GM19468 (cell line): ENCODE data around the gene CPVL.

Experiments used
- ATAC-seq: cut with Tn5 transposase; IDR thresholded peaks from one replicate; pipeline ENCODE4 v1.9.1; 2021; ENCODE audit warnings: mild to moderate bottlenecking, moderate library complexity, moderate number of reproducible peaks; ENCODE audit not compliant: unreplicated experiment; ENCODE audit errors: extremely low read depth

The CPVL gene

DNA sequence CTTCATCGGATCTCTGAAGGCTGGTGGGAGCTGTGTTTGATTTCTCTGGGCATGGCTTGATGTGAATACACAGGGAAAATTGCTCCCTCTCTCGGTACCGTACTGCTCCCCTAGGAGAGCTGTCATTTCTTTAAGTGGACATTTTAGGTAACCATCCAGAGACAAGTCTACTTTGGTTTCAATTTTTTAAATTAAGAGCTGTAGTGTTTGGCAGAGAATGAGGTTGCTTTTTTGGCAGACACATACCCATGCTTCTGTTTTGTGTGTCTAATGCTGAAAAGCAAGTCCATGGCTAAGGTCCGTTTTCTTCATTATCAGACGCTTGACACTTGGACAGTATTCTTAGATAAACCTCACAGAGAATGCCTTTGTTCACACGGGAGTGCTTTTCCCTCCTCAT is 127.0 kb downstream of the CPVL start:
- ATAC-seq: no peak

DNA sequence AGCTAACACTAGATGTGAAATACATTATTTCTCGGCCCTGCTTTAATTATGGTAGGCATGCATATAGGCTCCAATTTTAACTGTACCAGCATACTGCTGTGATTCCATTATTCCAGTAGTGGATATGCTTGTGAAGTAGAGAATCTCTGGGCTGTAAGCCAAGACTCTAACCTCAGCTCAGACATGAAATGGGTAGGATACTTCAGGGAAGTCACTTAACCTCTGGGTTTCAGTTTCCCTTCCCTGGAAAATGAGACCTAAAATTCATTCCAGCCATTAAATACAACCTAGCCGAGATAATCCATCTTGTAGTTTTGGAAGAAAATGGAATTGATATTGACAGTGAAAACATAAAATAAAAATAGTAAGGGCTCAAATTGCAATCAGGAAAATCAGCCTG is 128.6 kb downstream of the CPVL start:
- no peak for ATAC-seq

DNA sequence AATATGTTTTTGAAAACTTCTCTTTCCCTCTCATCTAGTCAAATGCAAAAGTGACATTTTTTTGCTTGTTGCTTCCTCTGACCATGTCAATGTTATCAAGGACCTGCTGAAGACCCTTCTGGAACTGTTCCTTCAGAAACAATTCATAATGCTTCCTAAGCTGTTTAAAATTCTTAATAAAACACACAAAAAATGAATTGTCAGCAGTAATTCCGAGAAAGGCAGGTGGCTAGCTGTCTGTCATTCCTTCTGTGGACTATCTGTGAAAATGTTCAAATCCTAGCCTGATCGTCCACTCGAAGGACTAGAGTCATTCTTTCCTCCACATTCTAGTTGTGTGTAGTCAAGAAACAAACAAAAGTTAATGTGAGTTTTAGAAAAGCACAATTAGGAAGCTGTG is 131.6 kb downstream of the CPVL start:
- ATAC-seq: no peak

DNA sequence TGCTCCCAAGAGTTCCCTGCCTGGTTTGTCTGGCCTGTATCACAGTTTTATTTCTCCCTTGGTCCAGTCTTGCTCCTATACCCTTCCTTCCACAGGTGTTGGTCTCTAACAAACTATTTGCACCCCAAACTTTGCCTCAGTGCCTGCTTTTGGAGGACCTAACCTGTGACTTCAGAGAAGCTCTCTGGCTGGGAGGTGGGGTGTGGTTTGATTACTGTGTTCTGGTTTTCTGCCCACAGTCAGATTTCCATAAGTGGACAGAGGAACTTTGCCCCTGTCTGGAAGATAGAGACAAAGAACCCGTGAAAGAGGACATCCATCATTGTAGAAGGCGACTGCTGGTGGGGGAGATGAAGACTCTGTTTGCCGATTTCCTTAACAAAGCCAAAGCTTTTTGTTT is 132.4 kb downstream of the CPVL start:
- no peak for ATAC-seq

DNA sequence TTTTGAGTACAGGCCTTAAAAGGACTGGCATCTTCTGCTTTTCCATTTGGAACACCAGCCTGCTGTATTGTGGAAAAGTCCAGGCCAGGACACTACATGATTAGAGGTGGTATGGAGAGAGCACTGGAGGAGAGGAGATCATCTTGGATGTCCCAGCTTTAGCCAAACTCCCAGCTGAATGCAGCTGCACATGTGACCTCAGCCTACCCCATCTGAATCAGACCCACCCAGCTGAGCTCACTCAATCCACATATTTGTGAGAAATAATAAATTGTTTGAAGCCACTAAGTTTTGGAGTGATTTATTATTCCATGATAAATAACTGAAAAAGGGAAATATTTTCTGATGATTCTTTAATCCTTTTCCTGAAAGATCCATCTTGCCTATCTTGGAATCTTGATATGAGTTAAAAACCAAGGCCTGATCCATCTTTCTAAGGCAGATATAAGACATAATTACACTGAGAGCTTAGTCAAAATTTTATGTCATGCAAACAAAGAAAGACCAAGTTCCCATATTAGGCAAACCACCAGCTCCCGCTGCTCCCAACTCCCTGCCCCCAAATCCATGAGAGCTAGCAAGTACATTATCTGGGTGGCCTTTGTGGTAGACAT is 133.1 kb downstream of the CPVL start:
- ATAC-seq: no peak

DNA sequence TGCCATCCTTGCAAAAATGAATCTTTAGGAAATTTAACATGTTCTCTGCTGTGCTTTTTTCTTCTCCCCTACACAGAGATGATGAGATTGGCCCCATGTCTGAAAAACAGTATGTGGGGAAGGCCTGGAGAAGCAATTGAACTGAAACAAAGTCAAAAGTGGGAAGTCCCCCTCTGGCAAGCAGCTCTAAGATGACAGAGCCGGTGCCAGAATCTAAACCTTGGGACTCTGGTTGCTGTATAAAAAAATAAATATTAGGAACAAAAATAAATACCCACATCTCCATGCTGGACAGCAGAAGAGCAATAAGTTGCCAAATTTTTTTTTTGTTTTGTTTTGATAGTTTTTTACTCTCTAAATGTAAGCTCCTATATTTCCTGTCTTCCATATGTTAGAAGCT is 136.4 kb downstream of the CPVL start:
- no peak for ATAC-seq

DNA sequence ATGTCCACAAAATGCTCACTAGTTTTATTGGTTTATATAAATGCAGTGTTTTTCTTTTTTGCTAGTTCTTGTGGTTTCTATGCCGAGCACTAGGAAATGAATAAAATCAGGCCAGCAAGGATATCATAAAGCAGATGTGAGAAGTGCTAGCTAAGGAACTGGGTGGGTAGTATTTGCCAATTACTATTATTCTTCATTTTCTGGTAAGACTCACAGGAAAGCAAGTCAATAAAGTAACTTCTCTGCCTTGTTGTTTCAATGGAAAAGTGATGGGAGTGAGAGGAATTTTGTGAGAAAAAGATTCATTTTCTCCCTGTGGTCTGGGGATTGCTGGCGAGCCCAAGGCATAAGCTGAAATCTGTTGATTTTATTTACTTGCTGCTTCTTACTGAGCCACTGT is 137.7 kb downstream of the CPVL start:
- ATAC-seq: no peak

DNA sequence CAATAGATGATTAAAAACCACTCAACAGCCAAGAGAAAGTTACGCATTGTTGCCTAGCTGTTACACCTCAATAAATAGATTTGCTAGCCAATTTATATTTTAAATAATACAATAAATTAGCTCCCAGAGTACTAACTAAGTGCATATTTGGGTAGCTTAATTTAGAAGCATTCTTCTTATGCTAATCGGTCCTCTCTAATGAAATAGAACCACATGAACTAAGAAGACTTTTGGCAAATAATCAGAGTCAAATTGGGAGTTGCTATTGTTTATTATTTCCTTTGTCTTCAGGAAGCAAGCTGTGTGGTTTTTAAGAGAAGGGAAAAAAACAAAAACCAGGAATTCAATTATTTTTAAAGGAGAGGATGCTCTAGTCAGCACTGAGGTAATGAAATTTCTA is 139.2 kb downstream of the CPVL start:
- no peak for ATAC-seq

DNA sequence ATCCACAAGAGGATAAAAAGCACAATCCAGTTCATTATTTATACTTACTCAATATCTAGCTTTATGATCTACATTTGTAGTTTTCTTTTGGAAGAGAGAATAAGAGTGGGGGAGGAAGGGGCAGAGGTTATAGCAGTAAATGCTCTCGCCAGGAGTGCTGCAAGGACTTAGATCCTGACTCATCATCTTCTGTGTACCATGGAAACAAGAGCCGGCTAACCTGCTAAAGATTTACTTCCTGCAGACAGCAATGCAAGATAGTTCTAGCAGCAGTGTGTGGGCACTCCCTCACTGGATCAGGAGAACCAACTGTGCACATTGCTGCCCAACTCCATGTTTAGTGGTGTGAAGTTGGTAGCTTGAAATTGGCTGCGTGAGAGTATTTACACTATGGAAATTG is 140.5 kb downstream of the CPVL start:
- ATAC-seq: no peak

DNA sequence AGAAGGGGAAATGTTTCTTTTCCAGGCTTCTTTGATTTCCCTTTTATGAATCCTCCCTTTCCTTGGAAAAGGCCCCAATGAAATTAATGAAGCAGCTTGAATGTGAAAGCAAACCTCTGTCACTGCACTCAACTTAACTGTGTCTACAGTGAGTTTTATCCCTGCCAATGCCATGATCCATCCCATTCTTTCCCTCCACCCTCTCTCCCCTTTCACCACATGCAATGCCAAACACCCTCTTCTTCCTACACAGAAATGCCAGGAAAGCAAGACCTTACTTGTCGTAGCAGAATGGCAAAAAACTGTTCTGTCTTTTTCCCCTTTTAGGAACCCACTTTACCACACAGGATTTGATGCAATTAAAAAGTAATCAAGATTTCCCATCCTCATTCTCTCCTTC is 140.9 kb downstream of the CPVL start:
- ATAC-seq: no peak

DNA sequence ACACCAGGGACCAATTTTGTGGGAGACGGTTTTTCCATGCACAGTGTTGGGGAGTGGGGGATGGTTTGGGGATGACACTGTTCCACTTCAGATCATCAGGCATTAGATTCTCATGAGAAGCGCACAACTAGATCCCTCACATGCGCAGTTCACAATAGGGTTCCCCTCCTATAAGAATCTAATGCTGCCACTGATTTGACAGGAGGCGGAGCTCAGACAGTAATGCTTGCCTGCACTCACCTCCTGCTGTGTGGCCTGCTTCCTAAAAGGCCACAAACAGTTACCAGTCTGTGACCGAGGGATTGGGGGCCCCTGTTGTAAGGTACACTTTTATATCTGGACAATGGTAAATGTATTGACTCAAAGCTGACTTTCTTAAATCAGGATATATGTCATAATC is 142.6 kb downstream of the CPVL start:
- ATAC-seq: no peak

DNA sequence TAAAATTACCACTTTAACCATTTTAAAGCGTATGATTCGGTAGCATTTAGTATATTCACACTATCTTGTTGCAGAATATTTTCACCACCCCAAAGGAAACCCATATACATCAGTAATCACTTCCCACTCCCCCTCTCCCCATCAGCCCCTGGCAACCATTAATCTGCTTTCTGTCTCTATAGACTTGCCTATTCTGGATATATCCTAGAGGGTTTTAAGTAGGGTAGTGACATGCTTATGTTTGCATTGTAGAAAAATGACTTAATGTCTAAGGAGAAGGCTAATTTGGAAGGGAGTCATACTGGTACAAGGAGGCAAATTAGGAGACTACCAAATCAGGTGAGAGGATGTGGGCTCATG is 145.6 kb downstream of the CPVL start:
- ATAC-seq: no peak

DNA sequence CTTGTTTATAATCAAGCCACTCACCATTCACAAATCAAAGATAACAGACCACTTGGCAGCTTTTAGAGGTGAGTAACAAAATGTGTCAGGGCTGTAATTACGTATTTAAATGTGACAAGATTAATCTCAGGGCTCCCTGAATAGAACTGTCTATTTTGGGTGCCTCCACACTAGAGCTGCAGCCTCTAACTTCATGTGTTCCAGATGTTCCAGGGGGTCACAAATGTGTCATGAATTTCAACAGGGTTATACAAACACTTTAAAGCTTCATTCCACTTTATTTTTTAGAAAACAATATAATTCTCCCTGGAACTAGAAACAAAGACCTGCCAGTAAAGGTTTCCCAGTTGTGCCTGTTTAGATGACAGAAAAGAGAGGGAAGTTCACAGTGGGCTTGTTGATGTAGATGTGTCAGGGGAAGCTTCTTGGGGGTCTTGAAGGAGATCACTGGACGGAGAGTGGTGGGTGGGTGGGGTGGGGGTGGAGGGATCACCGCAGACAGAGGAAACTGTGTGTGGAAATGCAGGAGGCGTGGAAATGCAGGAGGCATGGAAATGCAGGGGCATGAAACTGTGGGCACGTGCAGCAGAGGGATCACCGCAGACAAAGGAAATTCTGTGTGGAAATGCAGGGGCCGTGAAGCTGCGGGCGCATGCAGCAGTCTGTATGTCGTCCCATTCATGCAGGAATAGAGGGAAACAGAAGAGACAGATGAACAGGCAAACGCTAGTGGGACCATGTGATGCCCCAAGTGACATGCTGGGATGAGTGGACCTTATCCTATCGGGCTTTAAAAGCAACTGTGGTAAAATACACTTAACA is 146.2 kb downstream of the CPVL start:
- no peak for ATAC-seq

DNA sequence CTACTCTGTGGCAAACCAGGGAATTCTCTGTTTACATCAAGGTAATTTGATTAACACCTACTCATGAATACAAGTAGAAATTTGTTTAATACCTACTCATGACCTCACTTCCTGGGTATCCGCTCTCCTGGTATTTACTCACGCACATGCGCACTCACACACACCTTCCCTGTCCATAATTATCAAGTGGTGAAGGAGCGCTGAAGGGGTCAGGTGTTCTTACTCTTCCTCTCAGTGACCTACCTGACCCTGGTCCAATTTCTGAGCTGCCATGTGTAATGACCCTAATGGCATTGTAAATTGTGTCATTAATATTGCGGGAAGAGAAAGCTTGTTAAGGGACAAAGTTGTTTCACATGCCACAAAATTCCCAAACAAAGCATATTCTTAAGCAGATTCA is 146.9 kb downstream of the CPVL start:
- no peak for ATAC-seq

DNA sequence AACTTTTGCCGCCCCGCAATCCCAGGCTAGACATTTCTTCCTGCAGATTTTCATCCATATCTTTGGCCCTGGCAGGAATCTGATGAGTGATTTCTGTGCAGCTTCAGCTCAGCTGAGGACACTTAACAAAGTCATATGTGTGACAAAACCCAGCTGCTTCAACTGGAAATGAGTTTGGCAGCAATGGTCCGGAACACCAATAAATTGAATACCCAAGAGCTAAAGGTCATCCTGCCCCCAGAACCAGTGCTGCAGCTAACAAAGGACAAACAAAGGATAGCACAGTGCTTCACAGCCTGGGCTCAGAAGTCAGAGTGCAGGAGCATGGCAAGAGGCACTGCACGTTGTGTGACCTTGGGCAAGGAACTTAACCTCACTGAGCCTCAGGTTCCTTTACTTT is 148.2 kb downstream of the CPVL start:
- no peak for ATAC-seq

DNA sequence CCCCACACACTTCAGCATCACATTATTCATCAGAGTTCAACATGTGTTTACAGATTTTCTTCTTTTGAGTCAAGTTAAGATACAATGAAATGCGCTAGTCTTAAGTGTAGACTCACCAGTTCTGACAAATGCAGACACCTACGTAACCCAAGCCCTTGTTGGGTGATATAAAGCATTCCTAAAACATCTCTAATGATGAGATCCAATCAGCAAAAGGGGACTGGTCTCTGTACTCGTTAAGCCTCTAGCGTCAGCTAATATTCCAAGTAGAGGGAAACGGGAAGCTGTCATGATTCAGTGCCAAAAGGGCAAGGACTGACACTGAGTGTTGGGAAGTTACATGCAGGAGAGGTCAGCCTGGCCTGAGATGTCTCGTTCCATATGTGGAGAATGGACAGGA is 149.5 kb downstream of the CPVL start:
- ATAC-seq: no peak

DNA sequence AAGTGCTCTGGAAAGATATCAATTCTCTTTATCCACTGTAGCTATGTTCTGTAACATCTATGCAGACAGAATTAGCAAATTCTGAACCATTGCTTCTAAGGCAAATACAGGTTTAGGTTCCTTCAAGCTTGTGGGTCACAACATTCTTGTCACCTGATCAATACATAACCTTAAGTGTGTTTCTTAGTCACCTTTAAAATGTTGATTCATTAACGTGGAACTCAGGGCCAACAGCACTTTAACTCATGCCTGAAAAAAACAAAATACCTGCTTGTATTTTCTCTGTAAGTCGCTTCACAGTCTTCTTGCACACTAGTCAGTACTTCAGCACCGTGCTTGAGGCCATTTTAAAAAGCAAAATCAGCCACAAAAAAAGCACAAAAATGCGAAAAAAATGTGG is 153.0 kb downstream of the CPVL start:
- no peak for ATAC-seq

DNA sequence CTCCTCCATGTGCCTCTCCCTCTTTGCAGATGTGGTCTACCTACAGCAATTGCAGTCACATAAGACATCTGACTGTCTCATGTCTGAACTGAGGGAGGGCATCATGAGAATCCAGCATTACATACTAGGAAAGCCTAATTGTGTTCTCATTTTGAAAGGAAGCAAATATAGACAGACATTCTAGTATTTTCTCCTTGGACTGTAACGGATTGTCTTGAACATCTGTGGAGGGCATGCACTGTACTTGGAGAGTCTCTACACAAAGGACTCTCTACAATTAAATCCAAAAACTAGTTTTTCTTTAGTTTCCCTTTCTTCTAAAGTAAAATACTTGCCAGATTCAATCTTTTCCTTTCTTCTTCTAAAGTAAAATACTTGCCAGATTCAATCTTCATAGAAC is 153.5 kb downstream of the CPVL start:
- no peak for ATAC-seq

DNA sequence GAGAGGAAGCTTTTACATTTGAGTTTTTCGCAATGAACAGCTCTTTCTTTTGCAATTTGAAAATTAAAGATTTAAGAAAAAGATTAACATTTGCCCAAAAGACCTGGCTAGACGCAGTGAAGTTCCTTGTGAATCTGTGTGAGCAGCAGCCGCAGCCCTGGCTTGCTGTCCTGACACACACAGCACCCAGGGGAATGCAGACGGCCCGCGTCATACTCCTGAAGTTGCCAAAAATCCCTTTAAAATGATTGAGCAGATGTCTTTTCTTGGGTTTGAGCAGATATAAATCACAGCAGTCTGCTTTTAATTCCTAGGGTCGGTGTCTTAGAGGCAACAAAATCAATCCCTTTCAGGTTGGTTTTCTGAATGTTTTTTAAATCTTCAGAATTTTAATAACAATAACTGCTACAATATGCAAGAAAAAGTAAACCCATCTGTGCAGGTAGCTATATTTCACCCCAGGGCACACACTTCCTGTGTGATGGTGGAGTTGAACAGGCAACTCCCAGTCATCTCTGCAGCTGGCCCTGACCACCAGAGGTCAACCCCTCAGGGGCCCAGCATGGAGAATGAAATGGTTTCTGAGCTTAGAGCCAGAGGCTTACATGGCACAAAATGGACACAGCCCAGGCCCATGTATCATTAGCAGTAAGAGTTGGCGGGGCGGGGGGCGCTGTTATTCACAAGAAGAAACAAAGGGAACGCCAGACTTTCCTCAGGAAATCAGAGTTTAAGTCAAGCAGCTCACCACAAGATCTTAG is 156.0 kb downstream of the CPVL start:
- no peak for ATAC-seq

DNA sequence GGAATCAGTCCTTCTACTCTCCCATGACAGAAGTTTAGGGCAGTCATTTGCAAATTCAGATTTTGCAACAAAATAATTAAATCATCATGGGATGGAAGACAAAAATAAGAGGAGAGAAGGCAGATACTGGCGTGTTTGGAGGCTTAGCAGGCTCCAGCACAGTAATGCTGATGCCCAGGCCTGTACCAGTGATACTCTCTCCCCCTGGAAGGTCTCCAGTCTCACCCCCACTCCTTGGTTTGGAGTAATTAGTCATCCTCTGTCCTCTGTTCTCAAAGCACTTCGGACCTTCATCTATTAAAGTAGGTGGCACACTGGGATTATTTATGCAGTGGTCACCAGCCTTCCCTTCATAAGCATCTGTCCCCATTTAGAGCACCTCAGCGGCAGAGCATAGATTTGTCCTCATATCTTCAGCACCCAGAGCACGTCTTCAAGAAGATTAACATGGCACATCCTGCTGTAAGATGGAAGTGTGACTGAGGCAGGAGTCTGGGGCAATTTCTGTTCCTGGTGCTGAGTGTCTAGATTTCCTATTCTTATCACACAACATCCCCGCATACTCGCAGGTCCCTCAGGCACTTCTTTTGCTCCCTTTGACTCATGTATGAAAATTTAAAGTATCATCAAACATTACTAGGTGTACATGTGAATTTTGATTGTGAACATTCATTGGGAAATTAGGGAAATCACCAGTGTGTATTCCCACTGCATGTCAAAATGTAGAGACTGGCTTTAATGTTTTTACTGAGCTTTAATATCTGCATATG is 156.9 kb downstream of the CPVL start:
- ATAC-seq: no peak

DNA sequence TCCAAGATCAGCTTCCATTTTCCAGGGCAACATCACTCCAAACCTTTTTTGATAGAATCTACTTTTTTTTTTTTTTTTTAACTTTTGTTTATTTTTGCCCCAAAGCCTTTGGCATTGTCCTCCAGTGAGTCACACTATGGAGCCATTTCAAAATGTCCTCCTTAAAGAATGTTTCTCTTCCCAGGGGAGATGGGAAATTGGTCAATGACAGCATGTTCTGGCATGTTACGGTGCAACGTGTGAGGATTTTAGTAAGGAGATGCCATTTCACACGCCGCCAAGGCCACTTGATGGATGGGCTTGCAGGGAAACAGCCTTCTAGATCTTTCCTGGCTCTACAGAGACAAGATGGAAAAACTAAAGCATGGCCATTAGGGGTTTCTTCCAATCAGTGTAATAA is 157.5 kb downstream of the CPVL start:
- no peak for ATAC-seq
